HFF-Myc (cell line): Measurements from ENCODE around the gene UCN.

Experiments
- DNase-seq: peaks from one replicate; pipeline ENCODE4 v3.0.0-alpha.2; 2011; ENCODE audit warnings: low read depth; ENCODE audit errors: extremely low read depth
- H3K4me3 ChIP-seq: replicated peaks from 2 replicates; pipeline ENCODE4 v1.5.1; 2011; ENCODE audit warnings: low read depth, mild to moderate bottlenecking, control low read depth, low read length
- TF ChIP-seq, protein P1 (sequence below): IDR thresholded peaks from 2 replicates; pipeline ENCODE4 v1.5.1; 2012; ENCODE audit warnings: mild to moderate bottlenecking, low read depth, low read length, control low read depth; ENCODE audit errors: missing control alignments

The UCN gene

DNA sequence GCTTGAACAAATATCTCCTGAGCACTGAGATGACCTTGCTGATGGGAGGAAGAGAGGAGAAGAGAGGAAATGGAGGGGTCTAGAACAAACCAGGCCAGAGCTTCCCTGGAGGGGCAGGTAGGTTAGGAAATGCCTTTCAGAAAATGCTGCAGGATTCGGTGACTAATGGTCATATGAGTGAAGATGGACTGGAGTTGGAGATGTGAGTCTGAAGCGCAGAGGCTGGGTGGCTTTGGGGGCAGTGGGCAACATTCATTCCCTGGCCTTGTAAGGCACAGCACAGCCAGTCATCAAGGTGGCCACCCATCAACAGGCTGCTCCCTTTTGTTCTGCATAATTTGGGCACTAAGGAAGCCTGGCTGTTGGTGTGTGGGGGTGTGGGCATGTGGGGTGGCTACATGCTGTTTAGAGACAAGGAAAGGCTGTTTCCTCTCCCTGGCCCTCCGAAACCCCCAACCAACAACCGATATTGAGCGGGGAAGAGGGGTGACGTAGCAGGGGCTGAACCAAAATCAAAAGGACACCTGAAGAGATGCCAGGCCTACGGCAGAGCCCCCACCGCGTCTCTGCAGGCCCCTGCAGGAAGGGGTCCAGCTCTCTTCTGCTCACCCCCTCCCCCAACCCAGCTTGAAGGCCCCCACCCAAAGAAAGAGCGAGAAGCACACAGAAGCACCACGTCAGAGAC, 46.9 kb downstream of the UCN start:
- DNase-seq, result no peak
- TF ChIP-seq, protein P1, sequence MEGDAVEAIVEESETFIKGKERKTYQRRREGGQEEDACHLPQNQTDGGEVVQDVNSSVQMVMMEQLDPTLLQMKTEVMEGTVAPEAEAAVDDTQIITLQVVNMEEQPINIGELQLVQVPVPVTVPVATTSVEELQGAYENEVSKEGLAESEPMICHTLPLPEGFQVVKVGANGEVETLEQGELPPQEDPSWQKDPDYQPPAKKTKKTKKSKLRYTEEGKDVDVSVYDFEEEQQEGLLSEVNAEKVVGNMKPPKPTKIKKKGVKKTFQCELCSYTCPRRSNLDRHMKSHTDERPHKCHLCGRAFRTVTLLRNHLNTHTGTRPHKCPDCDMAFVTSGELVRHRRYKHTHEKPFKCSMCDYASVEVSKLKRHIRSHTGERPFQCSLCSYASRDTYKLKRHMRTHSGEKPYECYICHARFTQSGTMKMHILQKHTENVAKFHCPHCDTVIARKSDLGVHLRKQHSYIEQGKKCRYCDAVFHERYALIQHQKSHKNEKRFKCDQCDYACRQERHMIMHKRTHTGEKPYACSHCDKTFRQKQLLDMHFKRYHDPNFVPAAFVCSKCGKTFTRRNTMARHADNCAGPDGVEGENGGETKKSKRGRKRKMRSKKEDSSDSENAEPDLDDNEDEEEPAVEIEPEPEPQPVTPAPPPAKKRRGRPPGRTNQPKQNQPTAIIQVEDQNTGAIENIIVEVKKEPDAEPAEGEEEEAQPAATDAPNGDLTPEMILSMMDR, result no peak
- no peak overlapping the region for H3K4me3 ChIP-seq

DNA sequence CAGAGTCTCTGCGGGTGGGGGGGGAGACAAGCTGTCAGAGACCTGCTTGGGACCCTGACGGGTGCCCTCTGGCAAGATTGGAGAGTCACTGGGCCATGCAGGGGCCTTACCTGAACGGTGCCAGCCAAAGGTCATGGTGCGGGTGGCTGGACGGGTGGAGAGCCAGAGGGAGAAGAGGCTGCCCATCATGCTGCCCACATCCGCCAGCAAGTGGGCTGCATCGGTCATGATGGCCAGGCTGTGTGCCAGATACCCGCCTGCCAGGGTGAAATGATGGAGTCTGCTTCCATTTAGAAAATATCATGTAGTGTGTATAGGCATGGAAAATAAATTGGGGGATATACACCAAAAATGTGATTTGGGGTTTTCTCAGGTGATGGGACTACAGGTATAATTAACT, 50.2 kb downstream of the UCN start:
- no peak overlapping the region for H3K4me3 ChIP-seq
- TF ChIP-seq, protein P1, result no peak
- no peak for DNase-seq
